GM18907 (cell line): ENCODE results near the gene RCC1.
"Not testable (repeated sequence)": the region's sequence is repeated elsewhere in the genome, so short reads cannot be mapped to it uniquely, and the experiment has no call there.

Source experiments
- ATAC-seq: cut with Tn5 transposase; IDR thresholded peaks from one replicate; pipeline ENCODE4 v1.9.1; 2021; ENCODE audit warnings: mild to moderate bottlenecking, moderate library complexity; ENCODE audit not compliant: unreplicated experiment

Gene RCC1

DNA sequence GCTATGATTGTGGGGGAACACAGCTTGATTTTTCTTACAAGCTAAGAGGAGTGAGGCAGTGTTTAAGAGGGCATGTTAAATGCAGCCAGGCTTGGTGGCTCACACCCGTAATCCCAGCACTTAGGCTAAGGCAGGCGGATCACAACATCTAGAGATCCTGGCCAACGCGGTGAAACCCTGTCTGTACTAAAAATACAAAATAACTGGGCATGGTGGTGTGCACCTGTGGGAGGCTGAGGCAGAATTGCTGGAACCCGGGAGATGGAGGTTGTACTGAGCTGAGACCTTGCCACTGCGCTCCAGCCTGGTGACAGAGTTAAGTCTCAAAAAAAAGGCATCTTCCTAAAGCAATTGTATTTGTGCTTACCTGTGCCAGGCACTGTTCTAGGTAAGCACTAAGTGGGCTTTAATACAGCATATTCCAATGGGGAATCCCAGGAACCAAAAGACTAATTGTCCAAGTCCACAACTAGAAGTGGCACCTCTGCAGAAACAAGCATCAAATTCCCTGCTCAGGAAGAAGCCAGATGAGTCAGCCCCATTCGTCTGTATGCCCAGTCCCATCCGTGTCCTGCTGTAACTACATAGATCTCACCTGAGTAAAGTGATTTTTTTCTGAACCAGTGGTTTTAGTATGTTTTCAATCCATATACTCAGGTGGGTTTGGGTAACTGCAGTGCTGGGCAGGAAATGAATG, 4.6 kb downstream of the RCC1 start:
- ATAC-seq: no peak

DNA sequence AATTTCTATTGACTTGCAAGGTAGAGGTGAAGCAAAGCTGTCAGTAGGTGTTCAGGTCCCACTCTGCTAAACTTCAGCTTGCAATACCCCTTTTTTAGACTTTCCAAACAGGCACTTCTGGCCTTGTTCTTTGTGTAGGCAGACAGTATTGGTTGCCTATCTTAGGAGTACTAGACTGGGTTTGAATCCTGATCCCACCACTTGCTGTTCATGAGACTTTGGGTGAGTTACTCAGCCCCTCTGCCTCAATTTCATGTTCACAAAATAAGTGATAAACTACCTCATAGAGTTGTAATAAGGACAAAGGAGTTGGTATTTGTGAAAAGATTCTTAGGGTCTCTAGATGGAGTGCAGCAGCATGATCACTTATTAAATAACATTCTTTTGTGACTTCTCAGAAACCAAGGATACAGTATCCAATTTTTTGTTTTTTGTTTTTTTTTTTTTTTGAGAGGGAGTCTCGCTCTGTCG, 5.2 kb downstream of the RCC1 start:
- ATAC-seq: no peak

DNA sequence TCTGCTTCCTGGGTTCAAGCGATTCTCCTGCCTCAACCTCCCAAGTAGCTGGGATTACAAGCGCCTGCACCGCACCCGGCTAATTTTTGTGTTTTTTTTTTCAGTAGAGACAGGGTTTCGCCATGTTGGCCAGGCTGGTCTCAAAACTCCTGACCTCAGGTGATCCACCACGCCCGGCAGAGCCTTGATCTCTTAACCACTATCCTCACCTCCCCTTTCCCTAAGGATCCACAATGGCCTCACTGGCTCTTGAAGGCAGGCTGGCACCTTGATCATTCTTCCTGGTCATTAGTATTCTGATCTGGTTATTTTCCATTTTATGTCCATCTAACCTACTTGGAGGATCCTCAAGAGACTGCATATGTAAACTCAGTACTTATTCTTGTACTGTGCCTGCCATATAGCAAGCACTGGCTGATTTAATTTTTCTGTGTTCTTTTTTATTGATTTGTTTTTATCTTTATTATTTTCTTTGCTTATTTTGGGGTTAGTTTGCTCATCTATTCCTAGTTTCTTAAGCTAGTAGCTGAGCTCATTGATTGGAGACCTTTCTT, 6.3 kb downstream of the RCC1 start:
- no peak for ATAC-seq

- not testable (repeated sequence) for ATAC-seq
These were observed 8.6 kb downstream of the RCC1 start for GRCh38 chr1:28514445-28514933.

DNA sequence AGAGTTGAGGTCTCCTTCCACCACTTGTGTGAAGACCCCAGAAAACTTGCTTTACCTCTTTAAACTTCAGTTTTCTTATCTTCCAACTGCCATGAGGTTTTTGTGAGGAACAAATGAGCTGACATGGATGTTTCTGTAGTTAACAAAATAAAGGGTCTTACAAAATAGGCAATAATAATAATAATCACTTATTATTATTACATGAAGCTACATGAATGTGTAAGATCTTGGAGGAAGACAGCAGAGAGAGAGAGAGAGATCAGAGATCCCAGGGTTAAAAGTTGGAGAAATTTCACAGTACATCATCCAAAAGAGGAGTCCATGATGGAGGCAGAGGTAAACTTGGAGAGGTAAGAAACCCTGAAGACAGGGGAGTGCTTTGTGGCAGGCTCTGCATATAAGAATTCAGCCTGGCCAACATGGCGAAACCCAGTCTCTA, 10.7 kb downstream of the RCC1 start:
- no peak for ATAC-seq

GRCh38 chr1:28517649-28517999, 11.8 kb downstream of the RCC1 start:
- ATAC-seq: peak; percentile 3

- peak; percentile 74 for ATAC-seq
These were observed 12.3 kb downstream of the RCC1 start for GRCh38 chr1:28518000-28518744.

- no peak for ATAC-seq
These were observed 13.0 kb downstream of the RCC1 start for GRCh38 chr1:28518745-28519341.

GRCh38 chr1:28519946-28520725, 14.3 kb downstream of the RCC1 start:
- no peak for ATAC-seq

- not testable (repeated sequence) for ATAC-seq
These were observed 15.0 kb downstream of the RCC1 start for GRCh38 chr1:28520796-28521195.

- ATAC-seq: no peak
These were observed 15.8 kb downstream of the RCC1 start for GRCh38 chr1:28521502-28522164.

DNA sequence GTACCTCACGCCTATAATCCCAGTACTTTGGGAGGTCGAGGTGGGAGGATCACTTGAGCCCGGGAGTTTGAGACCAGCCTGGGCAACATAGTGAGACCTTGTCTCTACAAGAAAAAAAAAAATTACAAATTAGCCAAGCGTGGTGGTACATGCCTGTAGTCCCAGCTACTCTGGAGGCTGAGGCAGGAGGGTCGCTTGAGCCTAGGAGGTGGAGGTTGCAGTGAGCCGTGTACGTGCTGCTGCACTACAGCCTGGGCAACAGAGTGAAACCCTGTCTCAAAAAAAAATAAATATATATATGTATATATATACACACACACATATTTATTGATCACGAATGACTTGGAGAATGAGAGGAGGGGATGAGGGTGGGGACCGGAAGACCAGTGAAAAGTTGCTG, 16.7 kb downstream of the RCC1 start:
- ATAC-seq: not testable (repeated sequence)

GRCh38 chr1:28525002-28525642, 19.3 kb downstream of the RCC1 start:
- ATAC-seq: not testable (repeated sequence)

GRCh38 chr1:28526886-28527285, 21.0 kb downstream of the RCC1 start:
- ATAC-seq: no peak

- ATAC-seq: no peak
These were observed 24.6 kb downstream of the RCC1 start for GRCh38 chr1:28530456-28530855.

- ATAC-seq: no peak
These were observed 28.8 kb downstream of the RCC1 start for GRCh38 chr1:28534671-28535070.

DNA sequence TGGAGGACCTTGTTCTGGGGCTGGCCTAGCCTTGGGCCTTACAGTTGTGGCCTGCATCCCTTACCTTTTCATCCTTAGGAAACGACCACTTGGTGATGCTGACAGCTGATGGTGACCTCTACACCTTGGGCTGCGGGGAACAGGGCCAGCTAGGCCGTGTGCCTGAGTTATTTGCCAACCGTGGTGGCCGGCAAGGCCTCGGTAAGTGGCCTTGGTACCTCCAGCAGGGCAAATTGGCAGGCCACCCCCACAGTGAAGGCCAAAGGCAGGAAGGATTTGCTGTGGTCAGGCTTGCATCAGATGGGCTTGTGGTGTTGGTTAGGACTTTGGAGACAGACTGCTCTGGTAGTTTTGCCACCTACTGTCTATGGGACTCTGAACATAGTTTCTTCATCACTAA, 29.3 kb downstream of the RCC1 start:
- no peak for ATAC-seq

DNA sequence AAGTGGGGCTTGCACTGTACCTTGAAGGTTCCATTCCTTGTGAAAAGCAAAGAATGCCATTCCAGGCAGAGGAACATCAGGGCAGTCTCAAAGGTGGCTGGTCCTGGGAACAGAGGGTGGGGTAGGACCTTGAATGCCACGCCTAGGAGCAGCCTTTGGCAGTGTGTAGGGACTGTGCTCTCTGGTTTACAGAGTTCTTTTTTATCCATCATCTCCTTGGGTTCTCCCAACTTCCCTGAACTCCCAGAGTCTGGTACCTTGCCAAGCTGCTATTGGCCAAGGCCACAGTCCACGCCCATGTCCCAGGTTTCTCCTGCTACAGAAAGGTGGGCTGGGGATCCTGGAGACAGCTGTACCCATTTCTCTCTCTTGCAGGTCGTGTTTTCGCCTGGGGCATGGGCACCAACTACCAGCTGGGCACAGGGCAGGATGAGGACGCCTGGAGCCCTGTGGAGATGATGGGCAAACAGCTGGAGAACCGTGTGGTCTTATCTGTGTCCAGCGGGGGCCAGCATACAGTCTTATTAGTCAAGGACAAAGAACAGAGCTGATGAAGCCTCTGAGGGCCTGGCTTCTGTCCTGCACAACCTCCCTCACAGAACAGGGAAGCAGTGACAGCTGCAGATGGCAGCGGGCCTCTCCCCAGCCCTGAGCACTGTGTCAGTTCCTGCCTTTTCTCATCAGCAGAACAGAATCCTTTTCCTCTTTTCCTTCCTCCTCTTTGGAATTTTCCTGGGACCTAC, 31.8 kb downstream of the RCC1 start:
- no peak for ATAC-seq

- no peak for ATAC-seq
These were observed 32.4 kb downstream of the RCC1 start for GRCh38 chr1:28538286-28538685.
